ENCODE data around the gene DBH. TPM values are rescaled to one million over a fixed set of nuclear protein-coding genes. Genes with fewer than 3 reads are reported as not detected.
A peak's percentile ranks its signal among the peaks of the same experiment; 100 is the strongest.

Gene DBH
- total and polyA plus RNA-seq, 2 of the 13 experiments (the other 11 are each of a cell fraction or from before 2014, with no cell fraction given), result not detected

- TF ChIP-seq ZNF432 (CRISPR knock-in tag; IDR thresholded peaks at IDR 0.05; ENCODE audit: borderline replicate concordance) (no peak), PRDM10 (CRISPR knock-in tag; IDR thresholded peaks at IDR 0.05; ENCODE audit: low read depth) (0 out of 2 replicates have a peak, but pooled peaks have one; percentile 26), ZSCAN9 (CRISPR knock-in tag; IDR thresholded peaks at IDR 0.05; ENCODE audit: borderline replicate concordance) (0 out of 2 replicates have a peak, but pooled peaks have one; percentile 48), ZNF276 (CRISPR knock-in tag; IDR thresholded peaks at IDR 0.05; ENCODE audit: low read depth) (no peak), TOE1 (CRISPR knock-in tag; IDR thresholded peaks at IDR 0.05) (peak; percentile 73; the same call in 1 of the 2 replicates), ZNF431 (CRISPR knock-in tag; IDR thresholded peaks at IDR 0.05; ENCODE audit: borderline replicate concordance, low read depth) (no peak), TCF7L2 (IDR thresholded peaks at IDR 0.05; ENCODE audit: low read depth, low read length) (no peak), FOXP4 (CRISPR knock-in tag; IDR thresholded peaks at IDR 0.05) (peak; percentile 43; the same call in 1 of the 2 replicates), HOXD1 (CRISPR knock-in tag; IDR thresholded peaks at IDR 0.05) (peak; percentile 56; the same call in 1 of the 2 replicates), TFE3 (CRISPR knock-in tag; IDR thresholded peaks at IDR 0.05) (peak; percentile 50; the same call in 1 of the 2 replicates), MBD4 (IDR thresholded peaks at IDR 0.05; ENCODE audit: borderline replicate concordance, low read length) (no peak), ZBED4 (CRISPR knock-in tag; IDR thresholded peaks at IDR 0.05; ENCODE audit: borderline replicate concordance) (peak; percentile 88; the same call in 1 of the 2 replicates), DPF2 (CRISPR knock-in tag; IDR thresholded peaks at IDR 0.05; ENCODE audit: borderline replicate concordance, low read depth) (peak; percentile 62; the same call in 1 of the 2 replicates)
Observed at GRCh38 chr9:133658442-133659431, 22.6 kb downstream of the DBH start (continued).

Measured in HepG2 (cell line).